ENCODE results near the gene POC1B.

DNA sequence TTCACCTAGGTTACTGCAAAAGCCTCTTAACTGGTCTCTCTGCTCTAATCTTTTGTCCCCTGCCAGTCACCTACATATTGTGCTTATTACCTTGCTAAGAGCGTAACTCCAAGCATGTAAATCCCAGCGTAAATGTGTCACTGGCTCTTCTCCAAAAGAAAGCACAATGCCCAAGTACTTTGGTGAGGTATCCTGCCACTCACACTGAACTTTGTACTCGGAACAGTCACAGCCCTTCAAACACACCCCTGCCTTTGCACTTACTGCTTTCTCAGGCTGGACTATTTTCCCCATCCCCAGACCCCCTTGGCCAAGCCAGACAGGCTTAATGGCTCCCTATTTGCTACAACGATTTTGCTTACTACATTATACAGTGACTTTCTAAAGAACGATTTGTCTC is 33.0 kb downstream of the POC1B start:
- no peak for TF ChIP-seq SUZ12 (IDR thresholded peaks at IDR 0.05)
- TF ChIP-seq SP1 (IDR thresholded peaks at IDR 0.05), result no peak
- TF ChIP-seq FOXK2 (IDR thresholded peaks at IDR 0.05), result no peak
- no peak for TF ChIP-seq ARNT (IDR thresholded peaks at IDR 0.05)
- no peak for TF ChIP-seq ZNF384 (IDR thresholded peaks at IDR 0.05)
- TF ChIP-seq CTBP1 (IDR thresholded peaks at IDR 0.05; ENCODE audit: borderline replicate concordance), result no peak
- no peak for TF ChIP-seq TARDBP (IDR thresholded peaks at IDR 0.05)
- TF ChIP-seq L3MBTL2 (conservative IDR thresholded peaks at IDR 0.05), result no peak
- TF ChIP-seq FOXM1 (IDR thresholded peaks at IDR 0.05; ENCODE audit: borderline replicate concordance), result no peak
- TF ChIP-seq, protein P1, sequence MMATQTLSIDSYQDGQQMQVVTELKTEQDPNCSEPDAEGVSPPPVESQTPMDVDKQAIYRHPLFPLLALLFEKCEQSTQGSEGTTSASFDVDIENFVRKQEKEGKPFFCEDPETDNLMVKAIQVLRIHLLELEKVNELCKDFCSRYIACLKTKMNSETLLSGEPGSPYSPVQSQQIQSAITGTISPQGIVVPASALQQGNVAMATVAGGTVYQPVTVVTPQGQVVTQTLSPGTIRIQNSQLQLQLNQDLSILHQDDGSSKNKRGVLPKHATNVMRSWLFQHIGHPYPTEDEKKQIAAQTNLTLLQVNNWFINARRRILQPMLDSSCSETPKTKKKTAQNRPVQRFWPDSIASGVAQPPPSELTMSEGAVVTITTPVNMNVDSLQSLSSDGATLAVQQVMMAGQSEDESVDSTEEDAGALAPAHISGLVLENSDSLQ (IDR thresholded peaks at IDR 0.05), result no peak
- TF ChIP-seq NFRKB (IDR thresholded peaks at IDR 0.05), result no peak
